Loucy (cell line): ENCODE results near the gene PTGER1.
A peak's percentile ranks its signal among the peaks of the same experiment; 100 is the strongest.

ENCODE experiments used
- H2AFZ ChIP-seq: fragments of 200-600 bp; sonication (generic); 2 replicates; pipeline ENCODE4 v1.6.0; 2016; ENCODE audit warnings: antibody characterized with exemption, mild to moderate bottlenecking, low read length, moderate library complexity
- H3F3A ChIP-seq: fragments of 200-600 bp; 2 replicates; pipeline ENCODE4 v1.6.0; 2016; ENCODE audit warnings: antibody characterized with exemption, low read depth, mild to moderate bottlenecking
- H3K27me3 ChIP-seq: fragments of 200-600 bp; sonication (generic); 2 replicates; pipeline ENCODE4 v1.6.1; 2014; ENCODE audit warnings: low read length, mild to moderate bottlenecking; ENCODE audit not compliant: insufficient read depth, poor library complexity, severe bottlenecking
- H3K36me3 ChIP-seq: fragments of 200-600 bp; sonication (generic); 2 replicates; pipeline ENCODE4 v1.6.1; 2016; ENCODE audit warnings: low read length; ENCODE audit not compliant: insufficient read depth
- H3K4me1 ChIP-seq: fragments of 200-600 bp; sonication (generic); 2 replicates; pipeline ENCODE4 v1.5.1; 2014; ENCODE audit warnings: low read length, mild to moderate bottlenecking; ENCODE audit not compliant: insufficient read depth, poor library complexity, severe bottlenecking
- H3K4me2 ChIP-seq: fragments of 200-600 bp; sonication (generic); 2 replicates; pipeline ENCODE4 v1.6.0; 2014; ENCODE audit warnings: antibody characterized with exemption, low read length, low read depth, mild to moderate bottlenecking; ENCODE audit not compliant: poor library complexity, severe bottlenecking
- H3K4me3 ChIP-seq: fragments of 200-600 bp; sonication (generic); 2 replicates; pipeline ENCODE4 v1.5.1; 2014; ENCODE audit warnings: low read length, mild to moderate bottlenecking, mixed read lengths; ENCODE audit not compliant: poor library complexity, severe bottlenecking
- H3K79me2 ChIP-seq: fragments of 200-600 bp; sonication (generic); 2 replicates; pipeline ENCODE4 v1.6.1; 2014; ENCODE audit warnings: low read length; ENCODE audit not compliant: insufficient read depth
- H3K9ac ChIP-seq: fragments of 200-600 bp; sonication (generic); 2 replicates; pipeline ENCODE4 v1.6.0; 2014; ENCODE audit warnings: mild to moderate bottlenecking, low read depth, low read length, moderate library complexity; ENCODE audit not compliant: poor library complexity, severe bottlenecking
- H3K9me2 ChIP-seq: fragments of 200-600 bp; sonication (generic); replicated peaks from 2 replicates; pipeline ENCODE4 v1.6.1; 2016; ENCODE audit warnings: low read depth, low read length, mixed read lengths
- H3K9me3 ChIP-seq: fragments of 200-600 bp; sonication (generic); 2 replicates; pipeline ENCODE4 v1.6.1; 2014; ENCODE audit warnings: mild to moderate bottlenecking, antibody characterized with exemption, low read length, low read depth; ENCODE audit not compliant: insufficient read depth
- H4K20me1 ChIP-seq: fragments of 200-600 bp; sonication (generic); 2 replicates; pipeline ENCODE4 v1.6.0; 2014; ENCODE audit warnings: antibody characterized with exemption, low read length, mild to moderate bottlenecking; ENCODE audit not compliant: insufficient read depth, poor library complexity, severe bottlenecking
- EZH2phosphoT487 ChIP-seq: fragments of 200-600 bp; IDR thresholded peaks from 2 replicates; pipeline ENCODE4 v1.6.1; 2018; ENCODE audit warnings: antibody characterized with exemption, mild to moderate bottlenecking, moderate library complexity, borderline replicate concordance
- TF ChIP-seq, protein P1 (sequence below): fragments of 200-600 bp; sonication (generic); conservative IDR thresholded peaks from 2 replicates; pipeline ENCODE4 v1.5.1; 2014; ENCODE audit warnings: mild to moderate bottlenecking, antibody characterized with exemption, low read length

PTGER1 gene, protein sequence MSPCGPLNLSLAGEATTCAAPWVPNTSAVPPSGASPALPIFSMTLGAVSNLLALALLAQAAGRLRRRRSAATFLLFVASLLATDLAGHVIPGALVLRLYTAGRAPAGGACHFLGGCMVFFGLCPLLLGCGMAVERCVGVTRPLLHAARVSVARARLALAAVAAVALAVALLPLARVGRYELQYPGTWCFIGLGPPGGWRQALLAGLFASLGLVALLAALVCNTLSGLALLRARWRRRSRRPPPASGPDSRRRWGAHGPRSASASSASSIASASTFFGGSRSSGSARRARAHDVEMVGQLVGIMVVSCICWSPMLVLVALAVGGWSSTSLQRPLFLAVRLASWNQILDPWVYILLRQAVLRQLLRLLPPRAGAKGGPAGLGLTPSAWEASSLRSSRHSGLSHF

DNA sequence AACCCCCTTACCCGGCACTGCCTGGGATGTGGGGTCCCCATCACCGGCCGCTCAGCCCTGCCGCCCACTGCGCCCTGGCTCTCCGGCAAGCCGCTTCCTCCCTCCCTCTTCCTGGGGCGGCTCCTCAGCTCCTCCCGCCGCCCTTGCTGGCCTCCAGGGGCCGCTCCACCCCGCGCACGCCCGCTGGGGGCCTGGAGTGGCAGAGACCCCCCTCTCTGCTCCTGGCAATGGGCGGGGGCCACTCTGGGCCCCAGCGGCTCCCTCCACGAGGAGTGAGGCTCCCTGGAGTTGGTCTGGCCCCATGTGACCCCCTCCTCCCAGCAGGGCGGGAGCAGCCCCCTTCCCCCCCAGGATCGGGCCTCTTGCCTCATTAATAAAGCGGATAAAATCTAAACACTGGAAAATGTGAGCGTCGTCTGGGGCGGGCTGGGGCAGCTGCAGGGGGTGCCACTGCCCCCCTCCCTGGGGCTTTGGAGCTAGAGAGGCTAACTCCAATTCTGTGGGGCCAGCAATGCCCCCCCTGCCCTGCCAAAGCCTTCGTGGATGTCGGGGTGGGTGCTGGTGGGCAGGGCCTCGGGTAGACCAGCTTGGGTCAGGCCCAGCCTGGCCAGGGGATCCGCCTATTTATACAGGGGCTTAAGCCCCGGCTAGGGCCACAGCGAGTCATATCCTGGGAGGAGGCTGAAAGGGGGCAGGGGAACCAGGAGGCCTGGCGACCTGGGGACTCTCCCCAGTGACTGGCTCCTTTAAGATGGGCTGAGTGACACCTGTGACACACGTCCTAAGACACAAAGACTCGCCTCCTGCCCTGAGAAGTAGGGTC, at the start of gene PTGER1:
Gene PTGER1 (minus strand): TSS at position 104 of the 823 bp plus-strand sequence. CDS start 1,034 bp downstream, outside the sequence.
- peak within 1 kb of the TSS; percentile 27 for H3K4me2 ChIP-seq
- no peaks in the 10 kb centered on the region for H4K20me1 ChIP-seq
- H3K27me3 ChIP-seq = no peaks in the 10 kb centered on the region
- TF ChIP-seq EZH2phosphoT487 = no peak
- TF ChIP-seq, protein P1, sequence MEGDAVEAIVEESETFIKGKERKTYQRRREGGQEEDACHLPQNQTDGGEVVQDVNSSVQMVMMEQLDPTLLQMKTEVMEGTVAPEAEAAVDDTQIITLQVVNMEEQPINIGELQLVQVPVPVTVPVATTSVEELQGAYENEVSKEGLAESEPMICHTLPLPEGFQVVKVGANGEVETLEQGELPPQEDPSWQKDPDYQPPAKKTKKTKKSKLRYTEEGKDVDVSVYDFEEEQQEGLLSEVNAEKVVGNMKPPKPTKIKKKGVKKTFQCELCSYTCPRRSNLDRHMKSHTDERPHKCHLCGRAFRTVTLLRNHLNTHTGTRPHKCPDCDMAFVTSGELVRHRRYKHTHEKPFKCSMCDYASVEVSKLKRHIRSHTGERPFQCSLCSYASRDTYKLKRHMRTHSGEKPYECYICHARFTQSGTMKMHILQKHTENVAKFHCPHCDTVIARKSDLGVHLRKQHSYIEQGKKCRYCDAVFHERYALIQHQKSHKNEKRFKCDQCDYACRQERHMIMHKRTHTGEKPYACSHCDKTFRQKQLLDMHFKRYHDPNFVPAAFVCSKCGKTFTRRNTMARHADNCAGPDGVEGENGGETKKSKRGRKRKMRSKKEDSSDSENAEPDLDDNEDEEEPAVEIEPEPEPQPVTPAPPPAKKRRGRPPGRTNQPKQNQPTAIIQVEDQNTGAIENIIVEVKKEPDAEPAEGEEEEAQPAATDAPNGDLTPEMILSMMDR = peak; percentile 17; the same call in 1 of the 2 replicates
- peak within 1 kb of the TSS; percentile 22 for H3K9ac ChIP-seq
- no peak within 1 kb of the TSS for H2AFZ ChIP-seq
- no peaks in the 10 kb centered on the region for H3K9me3 ChIP-seq
- H3K9me2 ChIP-seq = no peaks in the 10 kb centered on the region
- H3K4me1 ChIP-seq = peaks cover 13% of the 10 kb centered on the region
- H3K4me3 ChIP-seq = no peak within 1 kb of the TSS
- H3F3A ChIP-seq = no peaks in the 10 kb centered on the region
- no peaks in the 10 kb centered on the region for H3K79me2 ChIP-seq
- H3K36me3 ChIP-seq = peaks cover 1% of the 10 kb centered on the region; the same call in 1 of the 2 replicates

DNA sequence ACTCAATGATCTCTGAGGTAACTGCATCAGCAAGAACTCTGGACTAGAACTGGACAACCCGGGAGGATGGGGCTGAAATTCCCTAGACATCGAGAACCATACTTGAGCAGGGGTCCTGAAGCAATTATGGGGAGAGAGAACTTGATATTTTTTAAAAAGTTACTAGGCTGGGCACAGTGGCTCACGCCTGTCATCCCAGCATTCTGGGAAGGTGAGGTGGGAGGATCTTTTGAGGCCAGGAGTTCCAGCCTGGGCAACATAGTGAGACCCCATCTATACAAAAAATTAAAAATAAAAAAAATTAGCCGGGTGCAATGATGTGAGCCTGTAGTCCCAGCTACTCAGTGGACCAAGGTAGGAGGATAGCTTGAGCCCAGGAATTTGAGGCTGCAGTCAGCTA, 45.4 kb upstream of the PTGER1 start:
- H3K4me3 ChIP-seq = no peak overlapping the region
- H4K20me1 ChIP-seq = peaks cover 21% of the 10 kb centered on the region
- peaks cover 26% of the 10 kb centered on the region for H3K79me2 ChIP-seq
- peak overlapping the region; percentile 75 for H3K9ac ChIP-seq
- H3K36me3 ChIP-seq = peaks cover 10% of the 10 kb centered on the region; the same call in 1 of the 2 replicates
- H3K27me3 ChIP-seq = no peaks in the 10 kb centered on the region
- H3K9me3 ChIP-seq = no peaks in the 10 kb centered on the region
- peaks cover 54% of the 10 kb centered on the region for H3K4me1 ChIP-seq
- H2AFZ ChIP-seq = no peak overlapping the region
- H3K4me2 ChIP-seq = peak overlapping the region; percentile 80
- H3K9me2 ChIP-seq = no peaks in the 10 kb centered on the region
- TF ChIP-seq EZH2phosphoT487 = no peak
- TF ChIP-seq, protein P1 = no peak
- H3F3A ChIP-seq = no peaks in the 10 kb centered on the region

DNA sequence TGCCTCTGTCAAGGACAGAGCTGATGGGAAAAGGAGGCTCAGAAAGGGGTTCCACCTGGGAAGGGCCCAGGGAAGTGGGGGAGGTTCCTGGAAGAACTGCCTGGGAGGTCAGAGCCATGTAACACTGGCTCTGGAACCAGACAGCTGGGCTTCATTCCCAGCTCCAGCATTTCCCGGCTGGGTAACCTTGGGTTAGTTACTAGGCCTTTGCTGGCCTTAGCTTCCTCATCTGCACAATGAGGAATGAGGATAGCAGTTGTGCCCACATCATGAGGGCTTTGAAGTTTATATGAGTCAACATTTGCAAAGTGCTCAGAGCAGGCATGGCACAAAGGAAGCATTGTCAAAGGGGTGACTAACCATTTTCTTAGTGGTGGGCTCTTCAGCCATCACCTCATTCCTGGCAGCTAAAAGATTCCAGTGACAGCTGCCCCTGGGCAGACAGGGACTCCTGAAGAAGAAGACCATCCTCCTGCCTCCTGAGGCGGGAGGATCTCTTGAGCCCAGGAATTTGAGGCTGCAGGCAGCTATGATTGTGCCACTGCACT, 44.8 kb upstream of the PTGER1 start:
- Histone ChIP-seq H3K4me1 (peaks cover 60% of the 10 kb centered on the region), H3K4me3 (peak overlapping the region; percentile 76), H2AFZ (no peak overlapping the region), H3K9me3 (no peaks in the 10 kb centered on the region), H3K9me2 (no peaks in the 10 kb centered on the region), H3F3A (no peaks in the 10 kb centered on the region), H3K4me2 (peak overlapping the region; percentile 80), H3K79me2 (peaks cover 32% of the 10 kb centered on the region), H3K36me3 (peaks cover 16% of the 10 kb centered on the region; the same call in 1 of the 2 replicates), H4K20me1 (peaks cover 27% of the 10 kb centered on the region), H3K9ac (peak overlapping the region; percentile 75), H3K27me3 (no peaks in the 10 kb centered on the region)
- TF ChIP-seq, protein P1 = no peak
- TF ChIP-seq EZH2phosphoT487 = no peak
